HG03175 (cell line): Measurements from ENCODE around the gene AP1B1.

Experiments used
- ATAC-seq: cut with Tn5 transposase; IDR thresholded peaks from one replicate; pipeline ENCODE4 v1.9.1; 2021; ENCODE audit warnings: mild to moderate bottlenecking, moderate library complexity; ENCODE audit not compliant: unreplicated experiment

Gene AP1B1

DNA sequence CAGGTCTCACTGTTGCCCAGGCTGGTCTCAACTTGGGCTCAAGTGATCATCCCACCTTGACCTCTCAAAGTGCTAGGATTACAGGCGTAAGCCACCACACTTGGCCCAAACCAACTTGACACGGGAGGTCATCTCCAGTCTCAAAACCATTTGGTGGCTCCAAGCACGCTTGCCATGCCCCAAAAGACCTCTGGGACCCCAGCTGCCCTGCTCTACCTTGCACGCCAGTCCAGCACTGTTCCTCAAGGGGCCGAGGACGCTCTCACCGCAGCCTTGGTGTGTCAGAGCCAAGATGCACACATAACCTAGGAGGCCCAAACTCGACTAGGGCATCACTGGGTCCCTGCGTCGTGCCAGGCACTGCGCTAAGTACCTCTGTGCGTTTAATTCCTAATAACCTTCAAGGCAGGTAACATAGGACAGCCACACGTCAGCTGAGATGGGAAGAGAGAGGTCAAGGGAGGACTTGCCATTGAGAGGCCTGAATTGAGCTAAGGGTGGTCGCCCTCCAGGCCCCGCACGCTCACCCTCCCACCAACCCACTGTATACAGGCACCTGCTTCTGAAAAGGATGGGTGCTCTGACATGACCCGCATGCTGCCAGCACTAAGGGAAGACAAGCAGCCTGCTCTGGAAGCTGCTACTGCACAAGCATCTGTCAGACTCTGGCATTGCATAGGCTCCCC is 86.5 kb downstream of the AP1B1 start:
- ATAC-seq = no peak

DNA sequence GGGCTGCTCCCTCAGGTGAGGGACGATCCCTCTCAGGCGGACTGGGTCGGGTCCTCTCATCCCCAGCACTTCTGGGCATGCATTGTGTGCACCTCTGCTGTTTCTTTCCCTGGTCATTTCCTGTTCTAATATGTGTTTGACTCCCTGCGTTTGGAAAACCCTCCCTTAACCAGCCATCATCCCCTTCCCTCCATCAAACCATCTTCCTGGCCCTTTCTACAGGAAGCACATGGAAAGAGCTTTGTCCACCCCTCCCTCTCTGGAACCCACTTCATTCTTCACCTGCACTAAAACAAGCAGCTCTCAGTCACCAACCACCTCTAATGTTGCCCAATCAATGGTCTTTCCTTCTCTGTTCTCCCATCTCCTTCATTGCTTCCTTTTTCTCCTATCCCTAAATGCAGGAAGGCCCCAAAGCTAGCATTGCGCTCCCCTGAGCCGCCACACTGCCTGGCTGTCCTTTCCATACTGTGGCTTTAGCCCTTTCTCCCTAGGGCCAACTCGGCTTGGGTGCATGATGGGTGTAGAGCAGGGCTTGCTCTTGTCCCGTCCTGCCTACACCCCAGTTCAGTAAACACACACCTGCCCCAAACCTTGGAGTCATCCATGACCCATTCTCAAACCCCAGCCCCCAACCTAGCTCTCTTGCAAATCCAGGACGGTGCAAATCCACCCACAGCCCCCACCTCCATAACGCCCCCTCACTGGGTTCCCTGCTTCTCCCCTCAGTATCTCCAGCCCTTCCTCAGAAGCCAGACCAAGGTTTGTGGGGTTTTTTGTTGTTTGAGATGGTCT is 87.4 kb downstream of the AP1B1 start:
- no peak for ATAC-seq

DNA sequence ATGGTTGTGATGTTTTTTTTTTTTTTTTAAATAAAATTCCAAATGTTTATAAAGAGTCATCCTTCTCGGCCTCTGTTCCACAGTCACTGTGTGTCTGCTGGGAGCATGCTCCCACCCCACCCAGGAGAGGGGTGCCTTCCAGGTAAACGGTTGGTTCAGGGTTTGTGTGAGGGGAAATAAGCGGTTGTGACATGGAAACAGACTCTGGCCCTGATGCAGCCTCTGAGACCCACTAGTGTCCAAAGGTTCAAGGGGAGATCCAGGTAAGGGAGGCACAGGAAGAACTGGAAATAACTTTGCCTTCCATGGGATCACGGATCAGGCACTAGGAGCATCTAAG is 87.9 kb downstream of the AP1B1 start:
- ATAC-seq = no peak

DNA sequence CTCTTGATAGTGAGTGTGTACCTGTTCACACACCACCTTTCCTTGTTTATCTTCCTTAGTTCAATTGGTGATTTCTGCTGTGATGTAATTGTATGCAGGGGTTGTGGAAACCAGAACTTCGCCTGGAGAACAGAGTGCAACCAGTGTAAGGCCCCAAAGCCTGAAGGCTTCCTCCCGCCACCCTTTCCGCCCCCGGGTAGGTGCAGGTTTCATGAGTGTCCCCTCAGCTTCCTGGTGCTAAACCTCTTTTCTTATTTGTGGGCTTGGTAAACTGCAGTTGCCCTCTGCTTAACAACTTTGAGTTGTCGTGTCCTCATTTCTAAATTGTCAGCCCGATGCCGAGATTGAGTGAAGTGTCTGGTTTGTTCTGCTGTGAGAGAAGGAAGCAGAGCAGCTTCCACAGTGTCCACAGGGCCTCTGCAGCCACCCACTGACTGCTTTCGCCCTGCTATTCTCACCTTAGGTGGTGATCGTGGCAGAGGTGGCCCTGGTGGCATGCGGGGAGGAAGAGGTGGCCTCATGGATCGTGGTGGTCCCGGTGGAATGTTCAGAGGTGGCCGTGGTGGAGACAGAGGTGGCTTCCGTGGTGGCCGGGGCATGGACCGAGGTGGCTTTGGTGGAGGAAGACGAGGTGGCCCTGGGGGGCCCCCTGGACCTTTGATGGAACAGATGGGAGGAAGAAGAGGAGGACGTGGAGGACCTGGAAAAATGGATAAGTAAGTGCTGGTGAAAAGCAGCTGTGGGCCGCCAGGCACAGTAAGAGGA is 89.1 kb downstream of the AP1B1 start:
- ATAC-seq = no peak

DNA sequence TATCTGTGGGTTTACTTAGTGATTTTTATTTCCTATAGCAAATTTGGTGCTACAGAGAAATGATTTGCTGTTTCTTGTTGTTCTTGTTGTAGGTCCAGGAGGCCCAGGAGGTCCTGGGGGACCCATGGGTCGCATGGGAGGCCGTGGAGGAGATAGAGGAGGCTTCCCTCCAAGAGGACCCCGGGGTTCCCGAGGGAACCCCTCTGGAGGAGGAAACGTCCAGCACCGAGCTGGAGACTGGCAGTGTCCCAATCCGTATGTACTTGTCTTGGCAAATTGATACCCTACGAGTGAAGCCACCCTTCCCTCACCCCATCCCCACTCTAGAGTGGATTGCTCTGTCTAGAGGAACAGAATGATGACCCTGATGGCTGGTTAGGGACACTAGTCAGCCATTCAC is 89.7 kb downstream of the AP1B1 start:
- ATAC-seq = no peak

DNA sequence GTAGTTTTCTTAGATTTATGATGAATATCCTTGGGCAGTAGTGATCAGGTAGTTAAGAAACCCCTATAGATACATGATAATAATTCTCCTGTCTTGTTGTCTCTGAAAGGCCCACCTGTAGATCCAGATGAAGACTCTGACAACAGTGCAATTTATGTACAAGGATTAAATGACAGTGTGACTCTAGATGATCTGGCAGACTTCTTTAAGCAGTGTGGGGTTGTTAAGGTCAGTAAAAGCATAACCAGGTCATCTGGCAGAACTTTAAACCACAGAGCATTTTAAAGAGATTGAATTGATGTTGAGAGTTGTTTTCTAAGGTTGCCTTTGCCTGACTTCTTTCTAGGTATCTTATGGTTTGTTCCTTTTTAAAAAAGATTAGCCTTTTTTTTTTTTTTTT is 96.0 kb downstream of the AP1B1 start:
- no peak for ATAC-seq

DNA sequence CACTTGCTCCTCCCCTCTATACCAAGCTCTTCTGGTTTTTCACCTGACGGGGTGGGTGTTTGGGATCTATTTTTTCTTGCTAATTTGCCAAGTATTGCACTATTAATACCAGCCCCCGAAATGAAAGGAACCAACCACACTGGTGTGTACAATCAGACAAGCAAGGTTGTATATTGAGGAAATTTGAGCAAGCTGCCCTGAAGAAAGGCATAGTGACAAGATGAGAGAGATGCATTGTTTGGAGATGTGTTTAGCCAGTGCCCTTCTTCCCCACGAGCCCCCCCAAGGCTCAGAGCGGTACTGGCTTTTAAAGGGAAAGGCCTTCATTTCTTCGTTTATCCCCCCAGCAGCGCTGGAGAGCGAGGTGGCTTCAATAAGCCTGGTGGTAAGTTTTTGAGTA is 97.2 kb downstream of the AP1B1 start:
- ATAC-seq = no peak

DNA sequence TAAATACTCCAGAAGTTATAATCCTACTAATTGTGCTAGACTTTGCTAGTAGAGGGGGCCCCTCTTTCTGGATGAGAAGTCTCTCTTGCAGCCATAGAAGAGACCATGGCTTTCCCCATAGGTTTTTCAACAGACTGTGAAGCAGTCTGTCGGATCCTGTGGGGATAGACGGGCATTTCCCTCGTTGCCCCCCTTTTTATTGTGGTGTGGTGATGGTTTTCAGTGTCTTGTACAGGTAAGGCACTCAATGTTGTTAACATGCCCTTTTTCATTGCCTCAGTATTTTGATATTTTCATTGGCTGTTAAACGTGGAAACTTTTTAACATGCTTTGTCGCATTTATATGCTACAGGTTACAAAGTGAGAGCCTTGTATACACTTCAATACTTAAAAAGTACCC is 98.3 kb downstream of the AP1B1 start:
- ATAC-seq = no peak

DNA sequence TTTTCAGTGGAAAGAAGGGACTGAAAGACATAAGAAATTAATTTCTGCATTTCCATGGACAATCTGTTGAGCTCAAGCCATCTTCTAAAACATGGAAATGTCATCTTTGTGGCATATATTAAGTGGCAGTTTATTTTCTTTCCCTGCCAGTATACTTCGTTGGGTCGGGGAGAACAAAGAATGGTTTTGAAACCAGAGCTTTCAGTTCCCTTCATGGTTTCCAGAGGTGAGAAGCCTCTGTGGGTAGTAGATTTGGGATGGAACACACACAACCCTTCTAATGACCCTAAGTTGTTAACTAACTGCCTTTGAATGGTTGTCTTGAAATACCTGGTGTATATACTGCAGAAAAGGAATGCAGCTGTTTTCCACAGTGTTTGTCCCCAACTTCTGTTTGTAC is 99.5 kb downstream of the AP1B1 start:
- ATAC-seq = no peak

DNA sequence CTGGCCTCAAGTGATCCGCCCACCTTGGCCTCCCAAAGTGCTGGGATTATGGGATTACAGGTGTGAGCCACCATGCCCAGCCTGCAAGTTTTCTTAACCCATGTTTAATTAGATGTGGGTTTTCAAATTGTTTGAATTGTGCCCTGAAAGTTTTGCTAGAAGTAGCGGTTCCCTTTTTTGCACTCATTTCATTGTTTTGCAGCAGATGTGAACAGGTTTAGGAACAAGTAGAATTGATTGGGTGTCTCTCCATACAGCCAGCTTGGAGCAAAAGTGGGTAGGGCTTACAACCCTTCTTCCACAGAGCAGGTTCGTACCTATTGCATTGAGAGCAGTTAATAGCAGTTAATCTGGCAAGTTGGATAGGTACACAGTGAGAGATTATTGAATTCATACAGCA is 104.2 kb downstream of the AP1B1 start:
- ATAC-seq = no peak

DNA sequence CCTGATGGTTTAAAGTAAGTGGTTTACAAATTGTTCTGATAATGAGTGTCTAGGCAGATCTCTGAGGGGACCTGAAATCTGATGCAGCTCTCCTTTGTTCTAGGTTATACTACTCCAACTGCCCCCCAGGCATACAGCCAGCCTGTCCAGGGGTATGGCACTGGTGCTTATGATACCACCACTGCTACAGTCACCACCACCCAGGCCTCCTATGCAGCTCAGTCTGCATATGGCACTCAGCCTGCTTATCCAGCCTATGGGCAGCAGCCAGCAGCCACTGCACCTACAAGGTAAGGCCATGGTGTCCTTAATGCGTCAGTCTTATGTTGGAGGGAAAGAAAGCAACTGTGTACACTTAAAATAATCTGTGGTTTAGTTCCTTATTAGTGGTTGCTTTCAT is 110.4 kb downstream of the AP1B1 start:
- no peak for ATAC-seq
